GM19025 (cell line): ENCODE data around the gene GRPEL2.

Experiments
- ATAC-seq: cut with Tn5 transposase; IDR thresholded peaks from one replicate; pipeline ENCODE4 v1.9.1; 2021; ENCODE audit warnings: mild to moderate bottlenecking, low read depth, moderate library complexity; ENCODE audit not compliant: unreplicated experiment

The GRPEL2 gene

DNA sequence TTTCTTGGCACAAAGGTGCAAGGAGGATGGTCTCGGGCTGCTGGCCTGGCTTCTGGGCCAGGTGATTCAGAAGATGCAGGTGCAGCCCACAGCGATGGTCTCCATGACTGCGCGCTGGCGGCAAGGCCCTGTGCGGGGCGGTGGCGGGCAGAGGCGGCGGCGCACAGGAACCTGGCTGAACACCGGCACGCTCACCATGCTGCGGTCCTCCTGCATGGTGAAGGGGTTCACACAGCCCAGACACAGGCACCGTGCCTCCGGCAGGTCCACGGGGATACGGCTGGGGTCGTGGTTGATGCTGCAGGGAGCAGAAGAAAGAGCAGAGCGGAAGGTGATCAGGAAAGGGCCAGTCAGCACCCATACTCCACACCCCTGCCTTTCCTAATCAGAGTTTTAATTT, 29.0 kb downstream of the GRPEL2 start:
- ATAC-seq = no peak

DNA sequence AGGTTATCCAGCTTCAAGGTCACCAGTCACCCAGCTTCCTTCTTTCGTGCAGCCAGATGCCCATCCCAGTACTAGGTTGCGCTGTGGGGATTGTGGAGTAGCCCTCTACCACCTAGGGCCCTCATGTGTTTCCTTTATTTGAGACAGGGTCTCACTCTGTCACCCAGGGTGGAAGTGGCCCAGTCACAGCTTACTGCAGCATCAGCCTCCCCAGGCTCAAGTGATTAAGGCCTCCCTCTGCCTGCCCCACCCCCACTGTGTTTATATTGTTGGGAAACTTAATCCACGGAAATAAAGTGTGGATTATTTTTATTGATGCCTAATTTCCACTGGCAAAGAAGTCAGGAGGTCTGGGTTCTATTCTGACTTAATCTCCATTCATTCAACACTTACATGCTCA, 29.5 kb downstream of the GRPEL2 start:
- no peak for ATAC-seq

DNA sequence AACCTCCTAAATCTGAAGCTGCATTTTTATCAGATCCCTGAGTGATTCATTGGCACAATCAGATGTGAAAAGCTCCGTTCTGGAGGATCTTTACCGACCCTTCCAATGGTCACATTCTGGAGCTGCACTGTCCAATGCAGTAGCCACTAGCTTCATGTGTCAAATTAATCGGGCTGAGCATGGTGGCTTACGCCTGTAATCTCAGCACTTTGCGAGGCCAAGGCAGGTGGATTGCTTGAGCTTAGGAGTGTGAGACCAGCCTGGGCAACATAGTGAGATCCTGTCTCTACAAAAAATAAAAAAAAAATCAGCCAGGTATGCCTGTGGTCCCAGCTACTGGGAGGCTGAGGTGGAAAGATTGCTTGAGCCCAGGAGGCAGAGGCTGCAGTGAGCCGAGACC, 30.1 kb downstream of the GRPEL2 start:
- no peak for ATAC-seq

DNA sequence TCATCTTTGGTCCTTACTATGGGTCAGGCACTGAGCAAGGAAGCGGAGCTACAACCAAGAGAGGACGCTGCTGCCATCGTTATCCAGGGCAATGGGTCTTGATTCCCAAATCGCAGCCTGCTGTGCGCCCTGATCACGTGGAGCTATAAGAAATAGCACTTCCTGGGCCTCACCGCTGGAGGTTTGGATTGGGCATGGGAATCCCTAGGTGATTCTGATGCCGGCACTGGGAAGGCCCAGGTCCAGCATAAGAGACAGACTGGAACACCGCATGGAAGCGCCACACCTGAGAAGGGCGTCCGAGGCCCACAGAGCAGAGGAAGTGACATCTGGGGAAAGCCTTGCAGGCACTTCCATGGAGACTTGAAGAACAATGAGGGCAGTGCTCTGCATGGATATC, 30.8 kb downstream of the GRPEL2 start:
- no peak for ATAC-seq

DNA sequence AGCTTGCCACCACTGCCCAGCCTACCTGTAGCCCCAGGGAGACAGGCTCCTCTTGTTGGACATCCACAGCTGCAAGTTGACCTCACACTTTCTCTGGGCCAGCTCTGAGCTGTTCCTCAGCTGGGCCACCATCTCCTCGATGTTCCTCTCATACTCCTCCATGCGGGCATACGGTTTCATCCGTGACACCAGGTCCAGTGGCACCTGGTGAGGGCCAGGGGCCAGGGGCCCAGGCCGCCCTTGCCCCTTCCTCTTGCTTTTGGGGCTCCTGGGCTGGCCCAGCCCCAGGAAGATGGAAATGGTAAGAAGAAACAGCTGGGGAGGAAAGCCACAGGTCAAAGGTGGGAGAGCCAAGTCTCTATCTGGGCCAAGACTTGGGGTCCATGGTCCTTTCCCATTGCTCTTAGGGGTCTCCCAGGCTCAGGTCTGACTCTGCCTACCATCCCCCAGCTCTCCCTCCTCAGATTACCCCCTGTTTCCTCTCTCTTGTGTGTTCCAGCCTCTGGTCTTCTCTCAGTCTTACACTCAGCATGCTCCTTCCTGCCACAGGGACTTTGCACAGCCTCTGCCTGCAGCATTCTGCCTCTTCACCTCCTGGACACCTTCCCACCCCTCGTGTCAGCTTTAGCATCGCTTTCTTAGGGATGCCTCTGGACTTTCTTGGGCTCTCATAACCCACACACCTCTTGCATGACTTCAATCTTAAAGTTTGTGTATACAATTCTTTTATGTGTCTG, 31.6 kb downstream of the GRPEL2 start:
- no peak for ATAC-seq

DNA sequence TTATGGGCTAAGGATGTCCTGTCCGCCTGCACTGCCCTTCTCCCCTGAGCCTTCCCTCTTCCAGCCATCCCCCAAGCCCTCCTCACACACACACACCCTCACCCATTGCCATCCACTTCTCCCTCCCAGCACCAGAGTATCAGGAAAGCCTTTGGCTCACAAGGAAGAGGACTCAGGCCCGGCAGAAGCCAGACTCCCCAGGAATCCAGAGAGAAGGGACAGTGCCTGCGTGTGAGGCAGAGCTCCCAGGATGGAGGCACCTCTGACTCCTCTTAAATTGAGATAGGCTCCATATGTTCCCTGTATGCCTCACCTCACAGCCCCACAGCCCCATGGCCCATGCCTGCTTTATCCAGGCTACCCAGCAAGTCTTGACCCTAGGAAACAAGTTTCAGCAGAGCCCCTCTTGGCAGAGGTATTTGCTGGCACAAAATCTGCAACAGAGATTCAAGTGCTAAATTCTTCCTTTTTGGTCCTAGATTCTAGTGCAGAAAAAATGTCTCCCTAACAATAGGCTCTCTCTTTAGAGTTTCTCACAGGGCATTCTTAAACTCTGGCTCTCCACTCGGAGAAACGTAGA, 33.0 kb downstream of the GRPEL2 start:
- no peak for ATAC-seq

DNA sequence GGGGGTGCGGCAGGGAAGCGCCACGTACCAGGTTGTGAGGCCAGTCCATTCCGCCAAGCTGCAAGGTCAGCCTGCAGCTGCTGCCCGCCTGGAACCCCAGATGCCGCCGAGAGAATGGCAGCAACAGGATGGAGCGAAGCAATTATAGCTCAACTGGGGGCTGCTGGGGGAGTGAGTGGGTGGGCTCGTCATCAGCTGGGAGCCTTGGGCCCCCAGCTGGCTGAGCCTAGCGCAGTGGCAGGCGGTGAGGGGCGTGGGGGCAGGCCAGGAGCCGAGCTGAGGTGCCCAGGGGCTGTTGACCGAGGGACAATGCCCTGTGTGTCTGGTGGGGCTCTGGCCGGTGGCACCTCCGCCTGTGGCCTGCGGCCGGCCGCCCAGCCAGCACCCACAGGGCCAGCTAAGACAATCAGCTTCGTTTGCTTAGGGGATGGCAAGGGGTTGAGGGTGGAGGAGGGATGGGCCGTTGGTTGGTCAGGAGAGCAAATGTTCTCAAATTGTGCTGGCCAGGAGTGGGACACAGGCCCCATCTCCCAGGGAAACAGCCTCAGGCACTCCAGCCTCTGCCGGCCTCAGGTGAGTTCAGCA, 34.0 kb downstream of the GRPEL2 start, which contains the start of gene IL17B:
TSS of gene IL17B (minus strand) at position 116 of the 585 bp plus-strand sequence. CDS start at position 49, 67 bp downstream.
- no peak for ATAC-seq

DNA sequence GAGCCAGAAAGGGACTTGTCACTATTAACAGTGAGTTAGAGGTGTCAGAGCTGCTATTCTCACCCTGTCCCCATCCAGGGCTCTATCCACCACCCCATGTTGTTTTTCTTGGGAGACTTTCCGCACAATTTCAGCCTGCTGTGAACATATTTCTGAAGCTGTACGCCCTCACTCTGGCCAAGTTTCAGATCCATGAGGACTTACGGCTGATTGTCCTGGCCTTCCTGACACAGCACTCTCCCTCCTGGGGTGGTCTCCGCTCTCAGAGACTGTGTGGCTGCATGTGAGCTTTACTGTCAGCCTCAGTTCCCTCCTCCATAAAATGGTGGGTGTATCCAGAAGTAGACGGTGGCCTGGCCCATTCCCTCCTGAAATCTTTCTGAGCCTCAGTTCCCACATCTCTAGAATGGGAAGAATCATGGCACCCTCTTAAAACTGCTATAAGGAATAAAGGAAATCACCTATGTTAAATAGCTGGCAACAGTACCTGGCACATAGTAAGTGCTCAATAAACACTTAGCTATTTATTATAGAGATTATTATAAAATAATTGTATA, 34.6 kb downstream of the GRPEL2 start:
- no peak for ATAC-seq

DNA sequence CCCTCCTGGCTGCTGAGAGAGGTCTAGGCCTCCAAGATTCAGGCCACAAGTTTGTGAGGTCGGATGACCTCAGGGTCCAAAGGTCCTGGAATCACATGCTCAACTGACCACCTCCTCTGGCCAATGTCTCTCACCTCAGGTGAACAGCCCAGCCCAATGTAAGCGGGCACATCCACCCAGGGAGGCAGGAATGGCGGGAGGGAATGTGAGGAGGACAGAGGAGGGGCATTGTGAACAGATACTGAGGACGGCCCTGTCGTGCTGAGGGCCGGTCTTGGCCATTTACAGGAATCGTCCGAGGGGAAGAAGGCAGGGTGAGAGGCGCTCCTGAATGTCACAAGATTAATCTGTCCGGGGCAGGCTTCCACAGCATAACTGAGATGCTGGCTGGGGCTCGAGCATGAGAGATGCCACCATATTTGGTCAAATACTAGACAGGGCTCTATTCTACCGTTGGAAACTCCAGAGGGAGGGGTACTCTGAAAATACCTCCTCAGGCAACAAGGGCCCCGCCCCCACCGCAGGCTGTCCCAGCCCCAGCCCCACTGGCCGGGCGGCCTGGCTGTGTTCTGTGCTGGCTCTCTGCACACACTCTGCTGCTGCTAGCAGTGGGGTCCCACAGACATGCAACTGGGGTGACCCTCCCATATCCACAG, 35.3 kb downstream of the GRPEL2 start:
- ATAC-seq = no peak

DNA sequence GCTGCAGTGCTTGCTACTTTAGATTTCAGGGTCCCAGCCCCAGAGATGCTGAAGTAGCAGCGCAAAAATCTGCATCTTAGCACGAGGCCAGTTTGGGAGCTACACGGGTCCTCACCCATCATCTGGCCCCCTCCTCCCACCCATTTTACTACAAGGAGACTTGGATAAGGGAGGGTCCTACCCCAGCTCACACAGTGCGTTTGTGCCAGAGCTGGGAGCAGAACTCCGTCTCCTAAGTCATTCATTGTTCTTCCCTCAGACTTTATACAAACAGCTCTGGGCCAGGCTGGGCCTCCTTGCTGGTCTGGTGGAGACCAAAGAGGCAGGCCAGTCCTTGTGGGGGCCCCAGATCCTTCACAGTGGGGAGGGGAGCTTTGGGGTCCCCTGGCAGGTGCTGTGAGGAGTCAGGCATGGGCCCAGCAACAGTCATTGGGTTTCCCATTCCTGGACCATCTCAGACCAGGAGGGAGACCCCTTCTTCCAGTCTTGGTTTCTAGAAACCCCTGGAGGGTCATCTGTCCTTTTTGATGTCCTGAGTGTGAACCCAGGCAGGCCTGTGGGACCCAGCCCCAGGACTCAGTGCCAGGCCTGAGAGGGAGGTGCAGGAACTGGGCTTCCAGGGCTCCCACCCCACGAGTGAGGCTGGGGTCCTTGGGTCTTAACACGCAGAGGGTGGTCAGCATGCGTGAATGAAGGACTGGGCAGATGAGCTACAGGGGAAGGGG, 36.1 kb downstream of the GRPEL2 start:
- ATAC-seq = no peak

DNA sequence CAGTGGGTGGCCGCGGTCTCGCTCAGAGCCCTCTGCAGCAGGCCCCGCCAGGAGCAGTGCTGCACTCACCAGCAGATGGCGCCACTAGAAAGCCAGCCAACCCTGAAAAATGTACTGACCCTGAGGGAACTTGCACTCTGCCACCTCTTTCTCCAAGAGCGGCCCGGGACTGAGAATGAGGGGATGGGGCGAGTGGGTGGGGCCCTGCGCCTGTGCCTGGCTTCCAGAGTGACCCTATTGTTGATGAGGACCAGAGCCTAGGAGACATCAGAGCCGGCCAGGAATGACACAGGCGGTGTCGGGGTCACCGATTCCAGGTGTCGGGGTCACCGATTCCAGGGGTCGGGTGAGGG, 36.7 kb downstream of the GRPEL2 start:
- peak; percentile 67 for ATAC-seq

DNA sequence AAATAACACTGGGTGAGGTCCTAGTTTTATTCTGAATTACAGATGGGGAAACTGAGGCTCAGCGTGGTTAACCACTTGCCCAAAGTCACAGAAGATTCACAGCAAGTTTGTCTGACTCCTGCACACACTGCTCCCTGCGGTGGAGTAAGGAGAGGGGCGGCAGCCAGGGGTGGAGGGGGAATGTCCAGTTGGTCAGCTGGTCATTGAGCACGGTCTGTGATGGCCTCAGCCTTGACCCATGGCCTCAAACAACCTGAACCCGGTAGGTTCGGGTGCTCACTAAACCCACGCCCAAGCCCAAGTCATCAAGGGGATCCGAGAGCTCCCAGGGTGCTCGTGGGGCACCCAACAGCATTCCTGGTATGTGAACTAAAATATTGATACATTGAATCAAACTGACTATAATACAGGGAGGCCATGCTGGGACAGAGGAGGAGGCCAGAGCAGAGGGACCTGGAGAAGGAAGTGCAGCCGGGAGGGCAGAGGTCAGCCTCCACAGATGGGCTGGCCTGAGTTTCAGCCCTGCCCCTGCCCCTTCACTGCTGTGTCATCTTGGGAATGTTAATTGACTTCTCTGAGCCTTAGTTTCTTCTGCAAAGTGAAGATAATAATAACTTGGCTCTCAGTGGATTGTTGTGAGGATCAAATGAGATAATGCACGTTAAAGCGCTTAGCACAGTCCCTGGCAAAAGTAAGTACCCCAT, 37.4 kb downstream of the GRPEL2 start:
- ATAC-seq = no peak

DNA sequence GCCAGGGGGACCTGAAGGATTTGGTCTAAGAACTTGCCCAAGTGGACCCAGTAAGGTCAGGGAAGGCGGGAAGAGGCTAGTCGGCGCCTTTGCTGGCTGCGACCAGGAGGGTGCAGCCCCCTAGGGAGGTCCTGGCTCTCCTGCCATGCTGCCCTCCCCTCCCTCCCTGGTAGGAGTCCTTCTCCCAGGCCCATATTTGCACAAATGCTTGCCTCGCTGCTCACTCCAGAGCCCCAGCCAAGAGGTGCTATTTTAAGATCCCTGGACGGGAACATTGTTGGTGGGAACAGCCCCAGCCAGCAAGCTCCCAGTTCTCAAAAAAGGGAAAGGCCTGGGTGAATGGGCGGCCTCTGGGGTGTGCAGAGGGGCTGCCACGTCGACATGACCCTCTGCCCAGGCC, 38.1 kb downstream of the GRPEL2 start:
- no peak for ATAC-seq

DNA sequence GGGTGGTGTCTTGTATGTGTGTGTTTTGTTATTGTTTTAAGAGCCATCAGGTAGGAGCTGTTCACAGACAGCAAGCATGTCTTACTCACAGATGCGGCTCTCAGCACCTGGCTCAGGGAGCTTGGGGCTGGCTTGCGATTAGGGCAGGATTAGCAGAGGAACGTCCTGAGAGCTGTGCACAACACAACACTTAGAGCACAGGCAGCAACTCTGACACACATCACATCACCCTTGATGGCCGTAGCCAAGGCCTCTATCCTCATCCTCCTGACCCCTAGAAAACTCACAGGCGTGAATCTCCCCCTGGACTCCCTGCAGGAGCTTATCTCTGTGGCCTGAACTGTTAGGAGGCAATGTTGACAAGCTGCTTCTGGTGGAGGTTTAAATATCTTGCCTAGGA, 40.9 kb downstream of the GRPEL2 start:
- no peak for ATAC-seq

DNA sequence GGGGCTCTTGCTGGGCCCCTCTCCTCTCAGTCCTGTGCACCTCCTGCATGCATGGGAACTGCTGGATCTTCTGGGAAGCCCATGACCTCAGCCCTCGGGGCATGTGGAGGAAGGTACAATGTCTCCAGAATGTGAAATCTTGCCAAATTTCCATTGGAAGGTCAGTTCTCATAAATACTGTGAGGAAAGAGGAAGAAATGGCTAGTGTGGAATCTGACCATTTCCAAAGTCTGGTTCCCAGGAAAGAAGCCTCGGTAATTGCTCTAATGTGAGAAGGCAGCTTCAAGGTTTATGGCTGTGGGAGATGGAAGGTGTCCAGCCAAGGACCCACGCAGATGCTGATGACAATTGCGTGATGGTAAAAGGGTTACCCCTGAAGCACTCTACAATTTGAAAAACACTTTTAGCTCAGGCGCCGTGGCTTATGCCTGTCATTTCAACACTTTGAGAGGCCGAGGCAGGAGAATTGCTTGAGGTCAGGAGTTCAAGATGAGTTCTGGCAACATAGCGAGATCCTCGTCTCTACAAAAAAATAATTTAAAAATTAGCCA, 41.9 kb downstream of the GRPEL2 start:
- ATAC-seq = no peak

DNA sequence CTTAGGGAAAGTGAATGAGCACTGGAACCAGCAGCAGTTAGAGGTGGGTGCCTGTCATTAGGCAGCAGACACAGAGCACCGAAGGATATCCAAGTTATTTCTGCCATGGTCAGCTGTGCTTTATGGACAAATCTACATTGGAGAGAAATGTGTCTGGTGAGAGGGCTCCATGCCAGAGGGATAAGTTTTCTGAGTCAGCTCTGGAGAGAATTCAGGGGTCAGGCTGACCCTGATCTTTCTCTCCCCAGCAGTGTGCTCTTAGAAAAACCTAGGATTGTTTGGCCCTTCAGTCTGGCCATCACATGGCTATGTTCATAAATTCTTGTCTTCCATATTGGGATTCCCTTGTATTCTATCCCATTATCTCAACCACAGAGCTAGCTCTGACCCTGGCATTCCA, 42.7 kb downstream of the GRPEL2 start:
- ATAC-seq = no peak

DNA sequence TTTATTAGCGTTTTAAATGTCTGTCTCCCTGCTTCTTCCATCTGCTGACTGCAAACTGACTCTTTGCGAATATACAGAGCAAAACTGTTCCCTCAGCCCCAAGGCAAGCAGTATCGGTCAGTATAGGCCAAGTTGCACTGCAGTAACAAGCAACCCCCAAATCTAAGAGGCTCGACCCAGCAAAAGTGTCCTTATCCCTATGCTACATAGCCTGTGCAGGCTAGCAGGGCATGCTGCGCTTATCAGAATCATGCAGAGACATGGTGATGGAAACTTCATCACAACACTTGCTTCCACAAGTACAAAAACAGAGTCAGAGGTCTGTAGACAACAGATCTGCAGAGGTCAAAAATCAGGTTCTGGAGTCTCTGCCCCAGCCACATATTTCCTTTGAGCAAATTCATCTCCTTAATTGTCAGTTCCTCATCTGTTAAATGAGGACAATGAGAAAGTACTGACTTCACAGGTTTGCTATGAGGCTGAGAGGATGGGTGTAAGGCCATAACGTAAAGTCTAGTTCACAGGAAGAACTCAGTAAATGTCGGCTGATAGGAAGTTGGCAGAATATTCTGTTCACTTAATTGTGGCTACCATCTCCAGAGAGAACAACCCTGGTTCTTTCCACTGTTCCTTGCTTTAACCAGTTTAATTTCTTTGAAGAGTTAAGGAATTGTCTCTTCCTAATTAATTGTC, 43.3 kb downstream of the GRPEL2 start:
- no peak for ATAC-seq

DNA sequence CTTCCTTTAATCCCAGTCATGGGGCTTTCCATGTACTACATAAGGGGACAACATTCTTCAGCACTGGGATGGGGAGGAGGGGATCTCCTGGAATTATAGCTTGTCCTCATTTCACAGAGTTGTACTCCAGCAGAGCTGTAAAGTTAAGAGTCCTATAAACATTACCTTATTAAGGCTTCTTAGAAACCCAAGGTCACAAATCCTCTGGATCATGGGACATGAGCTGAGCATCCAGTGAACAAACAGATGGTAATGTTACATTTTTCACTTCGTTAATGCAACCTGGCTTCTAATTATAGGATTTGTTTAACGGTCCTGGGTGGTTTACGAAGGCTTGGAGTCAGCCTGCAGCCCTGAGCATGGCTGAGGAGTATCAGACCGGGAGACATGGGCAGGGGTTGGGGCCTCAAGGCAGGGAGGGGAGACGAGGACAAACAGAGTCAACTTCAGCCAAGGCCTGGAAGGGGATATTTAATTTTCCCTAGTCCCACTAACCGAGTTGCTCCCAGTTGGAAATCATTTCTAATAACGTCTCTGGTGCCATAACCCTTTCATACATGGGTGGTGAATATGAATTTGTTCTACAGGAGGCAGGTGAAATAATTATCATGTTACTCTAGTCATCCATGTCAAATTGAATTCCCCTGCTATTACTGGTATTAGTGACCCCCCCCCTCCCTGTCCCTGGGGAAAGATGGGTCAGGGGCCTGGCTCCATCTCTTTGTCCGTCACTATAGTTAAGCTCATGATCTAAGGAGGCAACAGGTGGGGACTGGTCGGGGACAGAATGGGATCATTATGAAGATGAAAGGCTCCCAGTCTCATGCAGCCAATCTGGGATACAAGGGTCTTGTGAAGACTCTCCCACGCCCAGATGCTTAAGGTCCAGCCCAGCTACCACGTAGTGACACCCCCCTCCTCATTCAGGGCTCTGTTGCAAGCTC, 44.5 kb downstream of the GRPEL2 start:
- ATAC-seq = no peak
